HepG2 (cell line): ENCODE data around the gene ADSS1. TPM values are rescaled to one million over a fixed set of nuclear protein-coding genes. Genes with fewer than 3 reads are reported as not detected.

Experiments used
- ETV5 ChIP-seq: IDR thresholded peaks from 2 replicates; pipeline ENCODE4 v1.6.1; 2018; ENCODE audit warnings: missing biosample characterization, missing genetic modification reagents, inconsistent platforms, borderline replicate concordance
- FOSL2 ChIP-seq: sonication (generic); formaldehyde crosslinking; IDR thresholded peaks from 2 replicates; pipeline ENCODE4 v1.4.0; 2020; ENCODE audit warnings: missing genetic modification reagents
- HMGXB4 ChIP-seq, 2 experiments: sonication (generic) in 1 of 2; formaldehyde crosslinking in 1 of 2; IDR thresholded peaks; 2 replicates each; pipeline versions ENCODE4 v1.4.0 to v1.6.1; 2018 to 2020; ENCODE audit warnings: missing genetic modification reagents in 2 of 2, borderline replicate concordance in 1 of 2, low read depth in 1 of 2, mild to moderate bottlenecking in 1 of 2, missing biosample characterization in 1 of 2
- NFATC3 ChIP-seq: sonication (generic); formaldehyde crosslinking; IDR thresholded peaks from 2 replicates; pipeline ENCODE4 v1.5.1; 2020; ENCODE audit warnings: mild to moderate bottlenecking, missing genetic modification reagents
- NR1H2 ChIP-seq: sonication (generic); formaldehyde crosslinking; IDR thresholded peaks from 2 replicates; pipeline ENCODE4 v1.8.1; 2022; ENCODE audit warnings: low read depth, missing genetic modification reagents, borderline replicate concordance
- PATZ1 ChIP-seq: sonication (generic); formaldehyde crosslinking; IDR thresholded peaks from 2 replicates; pipeline ENCODE4 v1.4.0; 2020; ENCODE audit warnings: missing genetic modification reagents
- SIN3A ChIP-seq: IDR thresholded peaks from 2 replicates; pipeline ENCODE4 v1.6.1; 2011; ENCODE audit warnings: low read depth, mild to moderate bottlenecking, control low read depth, low read length, borderline replicate concordance
- SKIL ChIP-seq: sonication (generic); formaldehyde crosslinking; IDR thresholded peaks from 2 replicates; pipeline ENCODE4 v1.8.0; 2022; ENCODE audit warnings: missing genetic modification reagents, mild to moderate bottlenecking, moderate library complexity, borderline replicate concordance
- SRSF9 ChIP-seq: fragments of 200-400 bp; formaldehyde crosslinking; IDR thresholded peaks from 2 replicates; pipeline ENCODE4 v1.6.1; 2018; ENCODE audit warnings: borderline replicate concordance, mild to moderate bottlenecking, low read depth, low read length; ENCODE audit not compliant: insufficient read depth, poor library complexity, severe bottlenecking
- TAF15 ChIP-seq: fragments of 200-400 bp; formaldehyde crosslinking; IDR thresholded peaks from one replicate; pipeline ENCODE4 v1.6.1; 2018; ENCODE audit warnings: mild to moderate bottlenecking, low read depth, low read length; ENCODE audit not compliant: poor library complexity, severe bottlenecking
- ZC3H13 ChIP-seq: sonication (generic); formaldehyde crosslinking; IDR thresholded peaks from 2 replicates; pipeline ENCODE4 v1.8.1; 2023; ENCODE audit warnings: mild to moderate bottlenecking, missing genetic modification reagents, moderate library complexity
- ZFP62 ChIP-seq: sonication (generic); formaldehyde crosslinking; IDR thresholded peaks from 2 replicates; pipeline ENCODE4 v1.4.0; 2020; ENCODE audit warnings: missing genetic modification reagents
- ZMYM3 ChIP-seq: sonication (generic); formaldehyde crosslinking; IDR thresholded peaks from 2 replicates; pipeline ENCODE4 v1.5.1; 2020; ENCODE audit warnings: mild to moderate bottlenecking, missing genetic modification reagents
- ZNF124 ChIP-seq: sonication (generic); formaldehyde crosslinking; IDR thresholded peaks from 2 replicates; pipeline ENCODE4 v1.4.0; 2020; ENCODE audit warnings: missing genetic modification reagents
- ZNF281 ChIP-seq: sonication (generic); formaldehyde crosslinking; IDR thresholded peaks from 2 replicates; pipeline ENCODE4 v1.4.0; 2020; ENCODE audit warnings: missing genetic modification reagents, borderline replicate concordance
- ZNF354B ChIP-seq: sonication (generic); formaldehyde crosslinking; IDR thresholded peaks from 2 replicates; pipeline ENCODE4 v1.8.0; 2022; ENCODE audit warnings: mild to moderate bottlenecking, missing genetic modification reagents
- ZNF510 ChIP-seq: sonication (generic); formaldehyde crosslinking; IDR thresholded peaks from 2 replicates; pipeline ENCODE4 v1.4.0; 2020; ENCODE audit warnings: low read depth, mild to moderate bottlenecking, missing genetic modification reagents
- ZNF564 ChIP-seq: sonication (generic); formaldehyde crosslinking; IDR thresholded peaks from 2 replicates; pipeline ENCODE4 v1.8.1; 2023; ENCODE audit warnings: mild to moderate bottlenecking, missing genetic modification reagents
- ZNF83 ChIP-seq: sonication (generic); formaldehyde crosslinking; IDR thresholded peaks from 2 replicates; pipeline ENCODE4 v1.4.0; 2020; ENCODE audit warnings: missing genetic modification reagents, mild to moderate bottlenecking, borderline replicate concordance
- polyA plus RNA-seq, 8 experiments: library from polyadenylated mRNA; depleted of rRNA in 3 of 8; stranded (reverse) in 7 of 8; unstranded in 1 of 8; fragments of >200 nt; fragmentation: Illumina TruSeq in 4 of 8; extraction: Trizol in 4 of 8; gene quantifications; 2 replicates each; pipeline versions ENCODE4 v1.2.1 to v1.2.3, GENCODE V29; 2011 to 2016; ENCODE audit warnings: low read depth in 4 of 8, missing spikeins in 1 of 8, mixed read lengths in 1 of 8; ENCODE audit not compliant: insufficient read depth in 1 of 8
- total RNA-seq, 5 experiments: library from RNA; depleted of rRNA; stranded (reverse); fragments of >200 nt; fragmentation: Illumina TruSeq; extraction: Trizol; gene quantifications; 2 replicates each; pipeline ENCODE4 v1.2.3, GENCODE V29; 2016; ENCODE audit warnings: low read depth in 1 of 5

ADSS1 gene
- total and polyA plus RNA-seq, 2 of the 13 experiments (the other 11 are each of a cell fraction or from before 2014, with no cell fraction given), result 1.0 to 36.7 TPM

GRCh38 chr14:104726600-104727451, 2.8 kb downstream of the ADSS1 start (continued):
- TF ChIP-seq ZMYM3 (CRISPR knock-in tag), result peak; percentile 25; the same call in 1 of the 2 replicates
- TF ChIP-seq NFATC3 (CRISPR knock-in tag), result no peak
- TF ChIP-seq ZNF510 (CRISPR knock-in tag), result no peak
- no peak for TF ChIP-seq SKIL (CRISPR knock-in tag)
- TF ChIP-seq ZFP62 (CRISPR knock-in tag), result no peak
- no peak for TF ChIP-seq ZC3H13 (CRISPR knock-in tag)
- peak in 1 of 2 experiments; percentile 56; a peak in 3 of 4 replicates for TF ChIP-seq HMGXB4 (CRISPR knock-in tag; IDR thresholded peaks at IDR 0.05; ENCODE audit: borderline replicate concordance in 1 of 2, low read depth in 1 of 2)
- TF ChIP-seq SRSF9, result no peak
- TF ChIP-seq TAF15, result no peak
- no peak for TF ChIP-seq NR1H2
- TF ChIP-seq ZNF124 (CRISPR knock-in tag), result no peak
- peak; percentile 20; the same call in 1 of the 2 replicates for TF ChIP-seq FOSL2 (CRISPR knock-in tag)
- no peak for TF ChIP-seq ZNF564 (CRISPR knock-in tag)
- no peak; the same call in 1 of the 2 replicates for TF ChIP-seq ETV5 (CRISPR knock-in tag)
- TF ChIP-seq PATZ1, result peak; percentile 78
- TF ChIP-seq ZNF354B (CRISPR knock-in tag), result no peak
- TF ChIP-seq ZNF83 (CRISPR knock-in tag), result no peak
- no peak for TF ChIP-seq ZNF281 (CRISPR knock-in tag)
- TF ChIP-seq SIN3A, result no peak
